ENCODE measurements around the gene ARID2.

Gene ARID2

GRCh38 chr12:45745861-45746277 lies 16.4 kb downstream of the ARID2 start:
- TF ChIP-seq CTCF (IDR thresholded peaks at IDR 0.05): peak; percentile 50; the same call in 1 of the 2 replicates

- no peak for TF ChIP-seq CTCF (IDR thresholded peaks at IDR 0.05)
Measured at GRCh38 chr12:45756666-45757065, 27.2 kb downstream of the ARID2 start.

GRCh38 chr12:45757172-45757571 lies 27.7 kb downstream of the ARID2 start:
- TF ChIP-seq CTCF (IDR thresholded peaks at IDR 0.05): no peak

- TF ChIP-seq CTCF (IDR thresholded peaks at IDR 0.05): no peak
Measured at GRCh38 chr12:45760333-45760732, 30.8 kb downstream of the ARID2 start.

GRCh38 chr12:45762185-45763110 lies 32.9 kb downstream of the ARID2 start:
- TF ChIP-seq CTCF (IDR thresholded peaks at IDR 0.05): peak; percentile 85

GRCh38 chr12:45763381-45763780 lies 33.9 kb downstream of the ARID2 start:
- no peak for TF ChIP-seq CTCF (IDR thresholded peaks at IDR 0.05)

GRCh38 chr12:45768194-45768593 lies 38.7 kb downstream of the ARID2 start:
- TF ChIP-seq CTCF (IDR thresholded peaks at IDR 0.05): no peak

All from LNCAP (cell line).